Endothelial cell of umbilical vein (primary cell): ENCODE measurements around the gene PRDM11. TPM values are rescaled to one million over a fixed set of nuclear protein-coding genes. Genes with fewer than 3 reads are reported as not detected.

Experiments used
- BruUV-seq: library from RNA; stranded (reverse); fragments of 400-500 nt; replicated peaks from 2 replicates; lab custom pipeline; 2021; lab: Mats Ljungman, UMichigan
- CTCF ChIA-PET: fragments of 300-600, 350-600 bp; sonication (Branson Sonifier 250); formaldehyde crosslinking; loops from one replicate; lab custom pipeline; 2021; ENCODE audit warnings: antibody characterized with exemption, inconsistent platforms; lab: Charles Lee
- POLR2A ChIA-PET: fragments of 300-600, 350-600 bp; sonication (Branson Sonifier 250); formaldehyde crosslinking; loops from one replicate; lab custom pipeline; 2021; ENCODE audit warnings: antibody characterized with exemption, inconsistent platforms; lab: Charles Lee
- DNase-seq: peaks from one replicate; pipeline ENCODE4 v3.0.0-alpha.2; 2011; ENCODE audit warnings: low read depth, low spot score
- FAIRE-seq: peaks from 2 replicates; lab custom pipeline; 2011; peaks lifted over from hg19 to GRCh38; lab: Jason Lieb, UNC
- H2AFZ ChIP-seq: 2 replicates; pipeline ENCODE4 v1.6.0; 2012; ENCODE audit warnings: low read depth, low read length, control low read depth, inconsistent platforms
- H3K27ac ChIP-seq: 2 replicates; pipeline ENCODE4 v1.5.1; 2011; ENCODE audit warnings: low read depth, mild to moderate bottlenecking, control low read depth, low read length, moderate library complexity; ENCODE audit not compliant: insufficient read depth
- H3K27me3 ChIP-seq, 2 experiments: 2 replicates each; pipeline versions ENCODE4 v1.6.0 to v1.6.1; 2011; ENCODE audit warnings: low read length in 2 of 2, mixed read lengths in 1 of 2; ENCODE audit not compliant: control insufficient read depth in 2 of 2, insufficient read depth in 2 of 2
- H3K36me3 ChIP-seq, 2 experiments: 2 replicates in 1 of 2; 3 replicates in 1 of 2; pipeline ENCODE4 v1.5.1; 2011; ENCODE audit warnings: low read length in 2 of 2, mild to moderate bottlenecking in 1 of 2, moderate library complexity in 1 of 2; ENCODE audit not compliant: control insufficient read depth in 2 of 2, insufficient read depth in 2 of 2; ENCODE audit errors: extremely low read depth in 1 of 2
- H3K4me1 ChIP-seq: 3 replicates; pipeline ENCODE4 v1.5.1; 2011; ENCODE audit warnings: mild to moderate bottlenecking, low read length; ENCODE audit not compliant: control insufficient read depth, insufficient read depth; ENCODE audit errors: extremely low read depth
- H3K4me2 ChIP-seq: 2 replicates; pipeline ENCODE4 v1.6.1; 2011; ENCODE audit warnings: low read length, control low read depth, mixed read lengths; ENCODE audit not compliant: insufficient read depth
- H3K4me3 ChIP-seq, 3 experiments: fragments of 200-600 bp in 1 of 3; sonication (generic), shearing (Covaris generic) in 1 of 3; replicated peaks in 1 of 3; 2 replicates each; pipeline ENCODE4 v1.5.1; 2011 to 2016; ENCODE audit warnings: control low read depth in 3 of 3, low read length in 3 of 3, mild to moderate bottlenecking in 2 of 3, inconsistent platforms in 1 of 3, low read depth in 1 of 3, moderate library complexity in 1 of 3; ENCODE audit not compliant: insufficient read depth in 1 of 3
- H3K79me2 ChIP-seq: 2 replicates; pipeline ENCODE4 v1.6.0; 2012; ENCODE audit warnings: low read length, inconsistent platforms; ENCODE audit not compliant: control insufficient read depth, insufficient read depth
- H3K9ac ChIP-seq: replicated peaks from 2 replicates; pipeline ENCODE3; 2011; ENCODE audit warnings: low read length, control low read depth; ENCODE audit not compliant: insufficient read depth; ENCODE audit errors: extremely low read depth
- H3K9me1 ChIP-seq: replicated peaks from 3 replicates; pipeline ENCODE4 v1.6.0; 2011; ENCODE audit warnings: mild to moderate bottlenecking, low read length; ENCODE audit not compliant: control insufficient read depth, insufficient read depth; ENCODE audit errors: extremely low read depth
- H3K9me3 ChIP-seq: replicated peaks from 2 replicates; pipeline ENCODE4 v1.5.1; 2012; ENCODE audit warnings: low read length, inconsistent platforms; ENCODE audit not compliant: control insufficient read depth, insufficient read depth
- H4K20me1 ChIP-seq: replicated peaks from 2 replicates; pipeline ENCODE3; 2011; ENCODE audit warnings: mild to moderate bottlenecking, low read length; ENCODE audit not compliant: control insufficient read depth, insufficient read depth; ENCODE audit errors: extremely low read depth
- EZH2 ChIP-seq: IDR thresholded peaks from 2 replicates; pipeline ENCODE4 v1.6.1; 2012; ENCODE audit warnings: borderline replicate concordance, low read depth, mild to moderate bottlenecking, moderate library complexity, low read length, inconsistent platforms; ENCODE audit not compliant: severe bottlenecking
- FOS ChIP-seq: IDR thresholded peaks from 2 replicates; pipeline ENCODE4 v1.6.1; 2011; ENCODE audit warnings: mild to moderate bottlenecking, low read length, moderate library complexity, borderline replicate concordance; ENCODE audit not compliant: insufficient read depth
- GATA2 ChIP-seq: IDR thresholded peaks from 2 replicates; pipeline ENCODE4 v1.7.0; 2011; ENCODE audit warnings: low read depth, mild to moderate bottlenecking, moderate library complexity, mixed read lengths, low read length; ENCODE audit not compliant: insufficient read length, insufficient read depth
- JUN ChIP-seq: IDR thresholded peaks from 2 replicates; pipeline ENCODE4 v1.6.1; 2011; ENCODE audit warnings: borderline replicate concordance, low read depth; ENCODE audit not compliant: insufficient read length, insufficient read depth
- MYC ChIP-seq: IDR thresholded peaks from one replicate; pipeline ENCODE4 v1.6.1; 2011; ENCODE audit warnings: mild to moderate bottlenecking, low read depth, low read length
- POLR2A ChIP-seq: IDR thresholded peaks from 2 replicates; pipeline ENCODE4 v1.6.1; 2012; ENCODE audit warnings: low read depth, mild to moderate bottlenecking, control low read depth, low read length
- POLR2AphosphoS5 ChIP-seq: IDR thresholded peaks from 2 replicates; pipeline ENCODE4 v1.6.1; 2012; ENCODE audit warnings: low read depth, mild to moderate bottlenecking, control low read depth, low read length, moderate library complexity; ENCODE audit not compliant: insufficient read depth
- dilution Hi-C: fragments of 300-500 bp; cut with MboI; formaldehyde crosslinking; loops from one replicate; pipeline ENCODE4 v1.15.0; 2019; ENCODE audit warnings: low sequenced_read_pairs; ENCODE audit not compliant: extremely low pct_ligation_motif_present
- intact Hi-C: fragments of 100-400 bp; cut with micrococcal nuclease; formaldehyde crosslinking; loops from one replicate; pipeline ENCODE4 v1.10.0; 2022
- polyA plus RNA-seq, 4 experiments: library from polyadenylated mRNA; depleted of rRNA in 3 of 4; stranded (reverse) in 3 of 4; unstranded in 1 of 4; fragments of >200 nt; gene quantifications; 2 replicates each; pipeline versions ENCODE4 v1.2.1 to v1.2.3, GENCODE V29; 2011 to 2012; ENCODE audit warnings: missing spikeins in 1 of 4
- total RNA-seq: library from RNA; stranded (reverse); gene quantifications from 2 replicates; pipeline ENCODE4 v1.2.3, GENCODE V29; 2021
- TF ChIP-seq, protein P1 (sequence below): IDR thresholded peaks from 2 replicates; pipeline ENCODE4 v1.6.1; 2011; ENCODE audit not compliant: insufficient read depth, insufficient read length
- TF ChIP-seq, protein P2 (sequence below), 2 donors: IDR thresholded peaks; 1 replicate in 1 of 2; 2 replicates in 1 of 2; pipeline ENCODE4 v1.5.1; 2011; ENCODE audit warnings: low read length in 2 of 2, mild to moderate bottlenecking in 2 of 2, moderate library complexity in 2 of 2, control low read depth in 1 of 2, inconsistent platforms in 1 of 2, low read depth in 1 of 2; ENCODE audit not compliant: insufficient read depth in 1 of 2; ENCODE audit errors: extremely low read depth in 1 of 2

Gene PRDM11
- total and polyA plus RNA-seq, 2 donors (not counting 3 experiments of a cell fraction or from before 2014, with no cell fraction given), result 6.9 to 14.1 TPM

DNA sequence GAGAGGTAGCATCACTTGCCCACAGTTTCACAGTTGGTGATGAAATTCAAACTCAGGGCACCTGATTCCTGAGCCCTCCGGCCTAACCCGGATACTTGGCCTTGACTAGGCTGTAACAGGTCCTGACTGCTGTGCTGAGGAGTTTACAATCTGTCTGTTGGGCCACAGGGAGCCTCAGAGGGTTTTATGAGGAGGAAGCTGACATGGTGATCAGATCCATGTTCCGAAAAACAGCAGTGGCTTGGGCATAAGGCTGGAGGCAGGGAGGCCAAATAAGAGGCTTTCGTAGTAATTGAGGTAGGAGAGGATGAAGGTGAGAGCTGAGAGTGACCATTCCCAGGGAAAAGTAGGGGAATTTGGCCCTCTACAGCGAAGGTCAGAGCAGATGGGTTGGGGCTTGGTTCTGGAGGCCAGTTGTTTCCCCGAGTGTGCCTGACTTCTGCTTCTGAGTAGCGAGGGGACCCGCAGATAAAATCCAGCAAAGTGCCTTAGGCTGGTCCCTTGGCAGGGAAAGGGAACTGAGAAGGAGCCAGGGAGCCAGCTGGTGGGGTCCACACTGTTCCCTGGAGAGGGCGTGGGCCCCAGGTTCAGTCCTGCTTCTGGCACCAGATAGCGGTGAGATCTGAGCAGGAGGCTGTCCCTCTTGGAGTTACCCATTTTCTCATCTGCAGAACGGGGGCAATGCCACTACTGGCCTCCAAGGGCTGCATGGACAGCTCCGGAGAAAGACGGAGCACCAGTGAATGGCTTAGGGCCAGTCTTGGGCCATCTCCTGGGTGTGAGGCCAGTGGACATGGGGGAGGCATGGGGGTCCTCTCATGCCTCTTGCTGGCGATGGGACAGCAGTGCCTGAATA, 6.5 kb downstream of the PRDM11 start:
- Histone ChIP-seq H4K20me1 (no peaks in the 10 kb centered on the region), H3K4me3 (no peak overlapping the region), H2AFZ (no peak overlapping the region), H3K4me1 (peaks cover 2% of the 10 kb centered on the region), H3K27ac (no peak overlapping the region), H3K4me2 (no peak overlapping the region), H3K9me3 (no peaks in the 10 kb centered on the region), H3K9ac (no peak overlapping the region), H3K79me2 (peaks cover 1% of the 10 kb centered on the region), H3K9me1 (no peaks in the 10 kb centered on the region), H3K27me3 (no peaks in the 10 kb centered on the region), H3K36me3 (no peaks in the 10 kb centered on the region)
- no TSS peak for BruUV-seq
- dilution Hi-C loops, result no loop called here
- DNase-seq (no peak), FAIRE-seq (no peak)
- CTCF ChIA-PET, result no interaction called here
- no peak for TF ChIP-seq GATA2
- TF ChIP-seq MYC, result no peak
- TF ChIP-seq, protein P1, sequence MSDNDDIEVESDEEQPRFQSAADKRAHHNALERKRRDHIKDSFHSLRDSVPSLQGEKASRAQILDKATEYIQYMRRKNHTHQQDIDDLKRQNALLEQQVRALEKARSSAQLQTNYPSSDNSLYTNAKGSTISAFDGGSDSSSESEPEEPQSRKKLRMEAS, result no peak
- TF ChIP-seq POLR2AphosphoS5, result no peak
- TF ChIP-seq POLR2A, result no peak
- TF ChIP-seq FOS, result no peak
- no peak for TF ChIP-seq EZH2
- TF ChIP-seq, protein P2, sequence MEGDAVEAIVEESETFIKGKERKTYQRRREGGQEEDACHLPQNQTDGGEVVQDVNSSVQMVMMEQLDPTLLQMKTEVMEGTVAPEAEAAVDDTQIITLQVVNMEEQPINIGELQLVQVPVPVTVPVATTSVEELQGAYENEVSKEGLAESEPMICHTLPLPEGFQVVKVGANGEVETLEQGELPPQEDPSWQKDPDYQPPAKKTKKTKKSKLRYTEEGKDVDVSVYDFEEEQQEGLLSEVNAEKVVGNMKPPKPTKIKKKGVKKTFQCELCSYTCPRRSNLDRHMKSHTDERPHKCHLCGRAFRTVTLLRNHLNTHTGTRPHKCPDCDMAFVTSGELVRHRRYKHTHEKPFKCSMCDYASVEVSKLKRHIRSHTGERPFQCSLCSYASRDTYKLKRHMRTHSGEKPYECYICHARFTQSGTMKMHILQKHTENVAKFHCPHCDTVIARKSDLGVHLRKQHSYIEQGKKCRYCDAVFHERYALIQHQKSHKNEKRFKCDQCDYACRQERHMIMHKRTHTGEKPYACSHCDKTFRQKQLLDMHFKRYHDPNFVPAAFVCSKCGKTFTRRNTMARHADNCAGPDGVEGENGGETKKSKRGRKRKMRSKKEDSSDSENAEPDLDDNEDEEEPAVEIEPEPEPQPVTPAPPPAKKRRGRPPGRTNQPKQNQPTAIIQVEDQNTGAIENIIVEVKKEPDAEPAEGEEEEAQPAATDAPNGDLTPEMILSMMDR (IDR thresholded peaks at IDR 0.05; ENCODE audit: extremely low read depth in 1 of 2, insufficient read depth in 1 of 2, low read depth in 1 of 2, low read length in 2 of 2), result no peak
- TF ChIP-seq JUN, result no peak
- POLR2A ChIA-PET, result no interaction called here
- intact Hi-C loops, result no loop called here
